HepG2 (cell line): ENCODE measurements around the gene FETUB. TPM values are rescaled to one million over a fixed set of nuclear protein-coding genes. Genes with fewer than 3 reads are reported as not detected.
A peak's percentile ranks its signal among the peaks of the same experiment; 100 is the strongest.

Source experiments
- CENPT ChIP-seq: sonication (generic); formaldehyde crosslinking; IDR thresholded peaks from 2 replicates; pipeline ENCODE4 v1.8.0; 2022; ENCODE audit warnings: low read depth, mild to moderate bottlenecking, moderate library complexity, missing genetic modification reagents
- CSRNP2 ChIP-seq: sonication (generic); formaldehyde crosslinking; conservative IDR thresholded peaks from 2 replicates; pipeline ENCODE4 v1.8.0; 2022; ENCODE audit warnings: low read depth, missing genetic modification reagents
- ELF4 ChIP-seq: sonication (generic); formaldehyde crosslinking; IDR thresholded peaks from 2 replicates; pipeline ENCODE4 v1.5.0; 2020; ENCODE audit warnings: missing genetic modification reagents, mild to moderate bottlenecking, moderate library complexity, borderline replicate concordance
- FOXC1 ChIP-seq: sonication (generic); formaldehyde crosslinking; IDR thresholded peaks from 2 replicates; pipeline ENCODE4 v1.8.0; 2022; ENCODE audit warnings: mild to moderate bottlenecking, missing genetic modification reagents, borderline replicate concordance
- GATA4 ChIP-seq: sonication (generic); IDR thresholded peaks from 2 replicates; pipeline ENCODE4 v1.6.1; 2016; ENCODE audit warnings: antibody characterized with exemption, low read depth, borderline replicate concordance
- GPN1 ChIP-seq: sonication (generic); formaldehyde crosslinking; IDR thresholded peaks from 2 replicates; pipeline ENCODE4 v1.5.1; 2020; ENCODE audit warnings: missing genetic modification reagents, borderline replicate concordance
- GTF2F1 ChIP-seq: fragments of 150-350 bp; IDR thresholded peaks from 2 replicates; pipeline ENCODE4 v1.6.1; 2014; ENCODE audit warnings: low read length
- MAFK ChIP-seq, 2 experiments: IDR thresholded peaks in 1 of 2; conservative IDR thresholded peaks in 1 of 2; 2 replicates each; pipeline ENCODE4 v1.6.1; 2011; ENCODE audit warnings: improper control_type of control experiment in 2 of 2, low read length in 2 of 2
- MIER3 ChIP-seq: IDR thresholded peaks from 2 replicates; pipeline ENCODE4 v1.6.1; 2016; ENCODE audit warnings: missing compliant biosample characterization, borderline replicate concordance
- MTA1 ChIP-seq: sonication (generic); formaldehyde crosslinking; IDR thresholded peaks from 2 replicates; pipeline ENCODE4 v1.4.0; 2020; ENCODE audit warnings: missing genetic modification reagents, mild to moderate bottlenecking, borderline replicate concordance
- SKI ChIP-seq: fragments of 450-650 bp; IDR thresholded peaks from one replicate; pipeline ENCODE4 v1.6.1; 2018; ENCODE audit warnings: mild to moderate bottlenecking; ENCODE audit not compliant: partially characterized antibody
- SMAD1 ChIP-seq: sonication (generic); formaldehyde crosslinking; IDR thresholded peaks from 2 replicates; pipeline ENCODE4 v1.4.0; 2020; ENCODE audit warnings: missing genetic modification reagents, low read depth, mild to moderate bottlenecking, borderline replicate concordance
- TBL1XR1 ChIP-seq: fragments of 150-350 bp; IDR thresholded peaks from 2 replicates; pipeline ENCODE4 v1.6.1; 2014; ENCODE audit warnings: borderline replicate concordance, low read length; ENCODE audit not compliant: partially characterized antibody
- THRA ChIP-seq: sonication (generic); formaldehyde crosslinking; IDR thresholded peaks from 2 replicates; pipeline ENCODE4 v1.4.0; 2020; ENCODE audit warnings: missing genetic modification reagents, borderline replicate concordance
- ZFAT ChIP-seq: sonication (generic); formaldehyde crosslinking; conservative IDR thresholded peaks from 2 replicates; pipeline ENCODE4 v1.8.1; 2023; ENCODE audit warnings: missing genetic modification reagents, inconsistent platforms
- ZNF24 ChIP-seq: fragments of 450-650 bp; IDR thresholded peaks from 2 replicates; pipeline ENCODE4 v1.6.1; 2017; ENCODE audit warnings: antibody characterized with exemption, mild to moderate bottlenecking
- ZNF335 ChIP-seq: sonication (generic); formaldehyde crosslinking; IDR thresholded peaks from 2 replicates; pipeline ENCODE4 v1.4.0; 2020; ENCODE audit warnings: missing genetic modification reagents
- ZNF446 ChIP-seq: sonication (generic); formaldehyde crosslinking; IDR thresholded peaks from 2 replicates; pipeline ENCODE4 v1.5.0; 2020; ENCODE audit warnings: mild to moderate bottlenecking, missing genetic modification reagents
- ZNF510 ChIP-seq: sonication (generic); formaldehyde crosslinking; IDR thresholded peaks from 2 replicates; pipeline ENCODE4 v1.4.0; 2020; ENCODE audit warnings: low read depth, mild to moderate bottlenecking, missing genetic modification reagents
- ZNF552 ChIP-seq: sonication (generic); formaldehyde crosslinking; IDR thresholded peaks from 2 replicates; pipeline ENCODE4 v1.9.0; 2022; ENCODE audit warnings: missing genetic modification reagents, mild to moderate bottlenecking, borderline replicate concordance
- ZNF567 ChIP-seq: sonication (generic); formaldehyde crosslinking; IDR thresholded peaks from 2 replicates; pipeline ENCODE4 v1.8.1; 2023; ENCODE audit warnings: mild to moderate bottlenecking, missing genetic modification reagents, borderline replicate concordance
- ZSCAN25 ChIP-seq: sonication (generic); formaldehyde crosslinking; IDR thresholded peaks from 2 replicates; pipeline ENCODE4 v1.8.0; 2022; ENCODE audit warnings: mild to moderate bottlenecking, missing genetic modification reagents
- polyA plus RNA-seq, 8 experiments: library from polyadenylated mRNA; depleted of rRNA in 3 of 8; stranded (reverse) in 7 of 8; unstranded in 1 of 8; fragments of >200 nt; fragmentation: Illumina TruSeq in 4 of 8; extraction: Trizol in 4 of 8; gene quantifications; 2 replicates each; pipeline versions ENCODE4 v1.2.1 to v1.2.3, GENCODE V29; 2011 to 2016; ENCODE audit warnings: low read depth in 4 of 8, missing spikeins in 1 of 8, mixed read lengths in 1 of 8; ENCODE audit not compliant: insufficient read depth in 1 of 8
- total RNA-seq, 5 experiments: library from RNA; depleted of rRNA; stranded (reverse); fragments of >200 nt; fragmentation: Illumina TruSeq; extraction: Trizol; gene quantifications; 2 replicates each; pipeline ENCODE4 v1.2.3, GENCODE V29; 2016; ENCODE audit warnings: low read depth in 1 of 5
- TF ChIP-seq, protein P1 (sequence below): sonication (generic); formaldehyde crosslinking; IDR thresholded peaks from 2 replicates; pipeline ENCODE4 v1.5.0; 2020; ENCODE audit warnings: missing genetic modification reagents
- TF ChIP-seq, protein P2 (sequence below): sonication (generic); formaldehyde crosslinking; IDR thresholded peaks from 2 replicates; pipeline ENCODE4 v1.4.0; 2020; ENCODE audit warnings: missing genetic modification reagents, borderline replicate concordance

FETUB gene
- total and polyA plus RNA-seq, 2 of the 13 experiments (the other 11 are each of a cell fraction or from before 2014, with no cell fraction given): 2.1 to 4.4 TPM

DNA sequence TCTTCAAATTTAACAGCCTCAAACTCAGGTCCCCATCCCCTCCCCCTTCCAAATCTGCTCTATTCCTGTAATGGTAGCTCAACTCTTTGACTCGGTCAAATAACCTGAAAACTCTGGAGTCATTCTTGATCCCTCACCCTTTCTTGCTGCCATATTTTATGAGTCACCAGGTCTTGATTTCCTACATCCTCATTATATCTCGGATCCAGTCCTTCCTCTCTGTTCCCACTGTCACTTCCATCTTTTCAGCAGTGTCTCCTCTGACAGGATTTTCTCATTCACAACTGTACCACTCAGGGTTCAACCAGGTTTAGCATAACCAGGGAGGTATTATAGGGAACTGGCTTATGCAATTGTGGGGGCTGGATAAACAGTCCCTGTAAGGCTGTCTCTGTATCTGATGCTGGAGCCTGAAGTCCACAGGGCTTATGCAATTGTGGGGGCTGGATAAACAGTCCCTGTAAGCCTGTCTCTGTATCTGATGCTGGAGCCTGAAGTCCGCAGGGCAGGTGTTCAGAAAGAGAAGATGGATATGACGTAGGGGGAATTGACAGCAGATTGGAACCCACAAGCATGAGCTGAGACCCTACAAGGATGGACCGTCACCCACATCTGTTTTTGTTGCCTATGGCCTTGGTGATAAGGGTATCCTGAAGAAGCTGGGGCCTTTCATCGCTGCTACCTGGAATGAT is 9.1 kb upstream of the FETUB start (continued):
- TF ChIP-seq SKI (peak; percentile 88), CENPT (CRISPR knock-in tag) (no peak), ZNF552 (CRISPR knock-in tag) (no peak; the same call in 1 of the 2 replicates), FOXC1 (peak; percentile 65; the same call in 1 of the 2 replicates), ZNF567 (CRISPR knock-in tag) (peak; percentile 83; the same call in 1 of the 2 replicates), GPN1 (CRISPR knock-in tag) (no peak), ELF4 (CRISPR knock-in tag) (no peak), MAFK (conservative IDR thresholded peaks at IDR 0.05 in 1 of 2, IDR thresholded peaks at IDR 0.05 in 1 of 2; ENCODE audit: low read length in 2 of 2) (no peak), GTF2F1 (no peak), ZSCAN25 (CRISPR knock-in tag) (peak; percentile 77; the same call in 1 of the 2 replicates), ZNF24 (no peak), THRA (CRISPR knock-in tag) (peak; percentile 79; the same call in 1 of the 2 replicates), ZNF446 (CRISPR knock-in tag) (no peak), CSRNP2 (no peak), ZNF510 (no peak), ZFAT (CRISPR knock-in tag) (no peak), MTA1 (no peak; the same call in 1 of the 2 replicates), TBL1XR1 (peak; percentile 91), GATA4 (no peak), ZNF335 (no peak), SMAD1 (no peak), MIER3 (CRISPR knock-in tag) (0 out of 2 replicates have a peak, but pooled peaks have one; percentile 51)
- TF ChIP-seq, protein P1, sequence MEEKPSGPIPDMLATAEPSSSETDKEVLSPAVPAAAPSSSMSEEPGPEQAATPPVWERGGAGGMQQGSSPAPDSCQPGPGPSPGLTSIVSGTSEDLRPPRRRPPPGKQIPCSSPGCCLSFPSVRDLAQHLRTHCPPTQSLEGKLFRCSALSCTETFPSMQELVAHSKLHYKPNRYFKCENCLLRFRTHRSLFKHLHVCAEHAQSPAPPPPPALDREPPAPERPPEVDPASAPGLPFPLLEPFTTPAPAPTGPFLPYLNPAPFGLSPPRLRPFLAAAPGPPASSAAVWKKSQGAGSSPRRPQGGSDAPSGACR (CRISPR knock-in tag): no peak
- TF ChIP-seq, protein P2, sequence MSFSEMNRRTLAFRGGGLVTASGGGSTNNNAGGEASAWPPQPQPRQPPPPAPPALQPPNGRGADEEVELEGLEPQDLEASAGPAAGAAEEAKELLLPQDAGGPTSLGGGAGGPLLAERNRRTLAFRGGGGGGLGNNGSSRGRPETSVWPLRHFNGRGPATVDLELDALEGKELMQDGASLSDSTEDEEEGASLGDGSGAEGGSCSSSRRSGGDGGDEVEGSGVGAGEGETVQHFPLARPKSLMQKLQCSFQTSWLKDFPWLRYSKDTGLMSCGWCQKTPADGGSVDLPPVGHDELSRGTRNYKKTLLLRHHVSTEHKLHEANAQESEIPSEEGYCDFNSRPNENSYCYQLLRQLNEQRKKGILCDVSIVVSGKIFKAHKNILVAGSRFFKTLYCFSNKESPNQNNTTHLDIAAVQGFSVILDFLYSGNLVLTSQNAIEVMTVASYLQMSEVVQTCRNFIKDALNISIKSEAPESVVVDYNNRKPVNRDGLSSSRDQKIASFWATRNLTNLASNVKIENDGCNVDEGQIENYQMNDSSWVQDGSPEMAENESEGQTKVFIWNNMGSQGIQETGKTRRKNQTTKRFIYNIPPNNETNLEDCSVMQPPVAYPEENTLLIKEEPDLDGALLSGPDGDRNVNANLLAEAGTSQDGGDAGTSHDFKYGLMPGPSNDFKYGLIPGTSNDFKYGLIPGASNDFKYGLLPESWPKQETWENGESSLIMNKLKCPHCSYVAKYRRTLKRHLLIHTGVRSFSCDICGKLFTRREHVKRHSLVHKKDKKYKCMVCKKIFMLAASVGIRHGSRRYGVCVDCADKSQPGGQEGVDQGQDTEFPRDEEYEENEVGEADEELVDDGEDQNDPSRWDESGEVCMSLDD (CRISPR knock-in tag): peak; percentile 76; the same call in 1 of the 2 replicates
